SK-N-SH (cell line): ENCODE data around the gene GAPVD1. TPM values are rescaled to one million over a fixed set of nuclear protein-coding genes. Genes with fewer than 3 reads are reported as not detected.

Experiments
- CTCF ChIA-PET: fragments of 300-600, 350-600 bp; formaldehyde crosslinking; extraction: SDS; loops from one replicate; lab custom pipeline; 2021; lab: Yijun Ruan, JAX
- POLR2A ChIA-PET: fragments of 350-600 bp; sonication (Branson Sonifier 250); formaldehyde crosslinking; extraction: SDS; loops from one replicate; lab custom pipeline; 2020; ENCODE audit warnings: antibody characterized with exemption, inconsistent platforms; lab: Yijun Ruan, JAX
- DNase-seq: peaks from one replicate; pipeline ENCODE4 v3.0.0; 2012
- H2AFZ ChIP-seq: fragments of 200-600 bp; sonication (generic); 2 replicates; pipeline ENCODE4 v1.8.1; 2016; ENCODE audit warnings: antibody characterized with exemption, mild to moderate bottlenecking, low read depth
- H3F3A ChIP-seq: fragments of 200-600 bp; sonication (generic); replicated peaks from 2 replicates; pipeline ENCODE3; 2016; ENCODE audit warnings: antibody characterized with exemption, mild to moderate bottlenecking; ENCODE audit not compliant: insufficient read depth
- H3K27ac ChIP-seq, 2 experiments: fragments of 200-500 bp in 1 of 2; fragments of 200-600 bp in 1 of 2; sonication (Bioruptor generic) in 1 of 2; sonication (generic), shearing (Covaris generic) in 1 of 2; 2 replicates each; pipeline versions ENCODE4 v1.5.1 to v1.6.1; 2014 to 2016; ENCODE audit warnings: low read depth in 2 of 2, inconsistent platforms in 1 of 2, low read length in 1 of 2, mild to moderate bottlenecking in 1 of 2, mixed read lengths in 1 of 2
- H3K27me3 ChIP-seq: fragments of 200-600 bp; sonication (generic), shearing (Covaris generic); 2 replicates; pipeline ENCODE4 v1.6.1; 2016; ENCODE audit warnings: mixed run types; ENCODE audit not compliant: insufficient read depth
- H3K36me3 ChIP-seq, 2 experiments: fragments of 200-500 bp in 1 of 2; fragments of 200-600 bp in 1 of 2; sonication (Bioruptor generic) in 1 of 2; sonication (generic) in 1 of 2; replicated peaks in 1 of 2; 2 replicates each; pipeline versions ENCODE3 to v1.5.1; 2014 to 2016; ENCODE audit warnings: low read length in 1 of 2, mild to moderate bottlenecking in 1 of 2; ENCODE audit not compliant: insufficient read depth in 2 of 2, control insufficient read depth in 1 of 2
- H3K4me1 ChIP-seq, 2 experiments: fragments of 200-500 bp in 1 of 2; fragments of 200-600 bp in 1 of 2; sonication (Bioruptor generic) in 1 of 2; sonication (generic), shearing (Covaris generic) in 1 of 2; 2 replicates each; pipeline versions ENCODE4 v1.5.1 to v1.6.1; 2014 to 2016; ENCODE audit warnings: low read depth in 1 of 2, low read length in 1 of 2, mixed run types in 1 of 2; ENCODE audit not compliant: insufficient read depth in 2 of 2, control insufficient read depth in 1 of 2
- H3K4me2 ChIP-seq: fragments of 200-600 bp; sonication (generic), shearing (Covaris generic); 2 replicates; pipeline ENCODE4 v1.6.1; 2017; ENCODE audit warnings: mixed run types
- H3K4me3 ChIP-seq, 2 experiments: fragments of 200-500 bp in 1 of 2; fragments of 200-600 bp in 1 of 2; sonication (Bioruptor generic) in 1 of 2; sonication (generic), shearing (Covaris generic) in 1 of 2; 2 replicates each; pipeline versions ENCODE4 v1.5.1 to v1.8.1; 2014 to 2016; ENCODE audit warnings: low read depth in 2 of 2, inconsistent platforms in 1 of 2, low read length in 1 of 2, mild to moderate bottlenecking in 1 of 2, mixed read lengths in 1 of 2, moderate library complexity in 1 of 2
- H3K79me2 ChIP-seq: fragments of 200-600 bp; sonication (generic); 2 replicates; pipeline ENCODE4 v1.8.1; 2017; ENCODE audit warnings: mild to moderate bottlenecking; ENCODE audit not compliant: insufficient read depth
- H3K9ac ChIP-seq: fragments of 200-600 bp; sonication (generic); 2 replicates; pipeline ENCODE4 v1.6.1; 2017; ENCODE audit warnings: mixed run types
- H3K9me2 ChIP-seq: fragments of 200-600 bp; sonication (generic); 2 replicates; pipeline ENCODE4 v1.6.1; 2017; ENCODE audit warnings: mixed run types
- H3K9me3 ChIP-seq: fragments of 200-600 bp; sonication (generic); 2 replicates; pipeline ENCODE4 v1.6.1; 2017; ENCODE audit warnings: mixed run types, mild to moderate bottlenecking, moderate library complexity
- H4K20me1 ChIP-seq: fragments of 200-600 bp; sonication (generic); 2 replicates; pipeline ENCODE4 v1.6.1; 2017; ENCODE audit warnings: mild to moderate bottlenecking, mixed run types; ENCODE audit not compliant: insufficient read depth
- CHD2 ChIP-seq: fragments of 150-350 bp; IDR thresholded peaks from 2 replicates; pipeline ENCODE4 v1.6.1; 2018; ENCODE audit warnings: low read length; ENCODE audit not compliant: partially characterized antibody
- EP300 ChIP-seq, 2 experiments: IDR thresholded peaks; 2 replicates each; pipeline versions ENCODE4 v1.4.0 to v1.6.1; 2012; ENCODE audit warnings: borderline replicate concordance in 1 of 2, low read depth in 1 of 2, low read length in 1 of 2
- EZH2phosphoT487 ChIP-seq: fragments of 200-600 bp; sonication (generic); IDR thresholded peaks from 2 replicates; pipeline ENCODE4 v1.6.1; 2017; ENCODE audit warnings: low read depth, mixed run types, mild to moderate bottlenecking, antibody characterized with exemption, moderate library complexity, borderline replicate concordance
- FOSL2 ChIP-seq: IDR thresholded peaks from 2 replicates; pipeline ENCODE4 v1.4.0; 2012; ENCODE audit warnings: low read depth, mild to moderate bottlenecking, moderate library complexity, borderline replicate concordance
- FOXJ3 ChIP-seq: sonication (generic); formaldehyde crosslinking; IDR thresholded peaks from 2 replicates; pipeline ENCODE4 v1.5.1; 2020; ENCODE audit warnings: mild to moderate bottlenecking, missing genetic modification reagents
- FOXM1 ChIP-seq: IDR thresholded peaks from 2 replicates; pipeline ENCODE4 v1.4.0; 2012; ENCODE audit warnings: low read depth, mild to moderate bottlenecking
- GABPA ChIP-seq: IDR thresholded peaks from 2 replicates; pipeline ENCODE4 v1.4.0; 2012; ENCODE audit warnings: low read depth, mild to moderate bottlenecking
- GATA2 ChIP-seq: sonication (generic); formaldehyde crosslinking; IDR thresholded peaks from 2 replicates; pipeline ENCODE4 v1.5.0; 2020; ENCODE audit warnings: mild to moderate bottlenecking, missing genetic modification reagents
- NRF1 ChIP-seq: IDR thresholded peaks from 2 replicates; pipeline ENCODE4 v1.6.1; 2012; ENCODE audit warnings: low read depth, mild to moderate bottlenecking, low read length
- RCOR1 ChIP-seq: fragments of 150-350 bp; IDR thresholded peaks from 2 replicates; pipeline ENCODE4 v1.6.1; 2017; ENCODE audit warnings: antibody characterized with exemption, low read length
- RFX5 ChIP-seq: IDR thresholded peaks from 2 replicates; pipeline ENCODE4 v1.6.1; 2012; ENCODE audit warnings: mild to moderate bottlenecking, improper control_type of control experiment, low read length
- RXRA ChIP-seq: IDR thresholded peaks from 2 replicates; pipeline ENCODE4 v1.4.0; 2012; ENCODE audit warnings: low read depth, mild to moderate bottlenecking, borderline replicate concordance
- whole genome bisulfite sequencing: methylation state at CpG from one replicate; pipeline ENCODE4 v1.1.6; 2017; ENCODE audit warnings: low lambda C conversion rate; 5-methylcytosine and 5-hydroxymethylcytosine counted together
- polyA plus RNA-seq, 3 experiments: library from polyadenylated mRNA; depleted of rRNA; stranded (reverse); fragments of >200 nt; gene quantifications; 2 replicates each; pipeline ENCODE4 v1.2.3, GENCODE V29; 2012
- TF ChIP-seq, protein P1 (sequence below): IDR thresholded peaks from 2 replicates; pipeline ENCODE4 v1.4.0; 2012; ENCODE audit warnings: low read depth, borderline replicate concordance
- TF ChIP-seq, protein P2 (sequence below): fragments of 200-600 bp; sonication (generic); IDR thresholded peaks from 2 replicates; pipeline ENCODE4 v1.6.1; 2017; ENCODE audit warnings: antibody characterized with exemption, mild to moderate bottlenecking, moderate library complexity
- TF ChIP-seq, protein P3 (sequence below): IDR thresholded peaks from 2 replicates; pipeline ENCODE4 v1.4.0; 2012; ENCODE audit warnings: low read depth, borderline replicate concordance

GAPVD1 gene
- polyA plus RNA-seq, 1 of the 3 experiments (the other 2 are of a cell fraction) = 10.5 TPM

DNA sequence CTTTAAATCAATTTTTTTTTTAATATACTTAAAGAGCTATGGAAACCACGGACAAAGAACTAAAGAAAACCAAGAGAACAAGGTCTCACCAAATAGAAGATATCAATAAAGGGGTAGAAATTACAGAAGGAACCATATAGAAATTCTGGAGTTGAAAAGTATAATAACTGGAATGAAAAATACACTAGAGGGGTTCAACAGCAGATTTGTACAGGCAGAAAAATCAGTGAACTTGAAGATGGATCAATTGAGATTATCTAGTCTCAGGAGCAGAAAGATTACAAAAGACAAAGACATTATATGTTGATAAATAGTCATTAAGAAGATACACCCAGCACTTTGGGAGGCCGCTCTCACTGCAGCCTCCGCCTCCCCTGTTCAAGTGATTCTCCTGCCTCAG lies 56.1 kb downstream of the GAPVD1 start (continued):
- TF ChIP-seq EP300 (IDR thresholded peaks at IDR 0.05; ENCODE audit: borderline replicate concordance in 1 of 2, low read depth in 1 of 2, low read length in 1 of 2) (no peak), GABPA (no peak), FOSL2 (no peak), RCOR1 (no peak), EZH2phosphoT487 (no peak), GATA2 (no peak)
- TF ChIP-seq, protein P1, sequence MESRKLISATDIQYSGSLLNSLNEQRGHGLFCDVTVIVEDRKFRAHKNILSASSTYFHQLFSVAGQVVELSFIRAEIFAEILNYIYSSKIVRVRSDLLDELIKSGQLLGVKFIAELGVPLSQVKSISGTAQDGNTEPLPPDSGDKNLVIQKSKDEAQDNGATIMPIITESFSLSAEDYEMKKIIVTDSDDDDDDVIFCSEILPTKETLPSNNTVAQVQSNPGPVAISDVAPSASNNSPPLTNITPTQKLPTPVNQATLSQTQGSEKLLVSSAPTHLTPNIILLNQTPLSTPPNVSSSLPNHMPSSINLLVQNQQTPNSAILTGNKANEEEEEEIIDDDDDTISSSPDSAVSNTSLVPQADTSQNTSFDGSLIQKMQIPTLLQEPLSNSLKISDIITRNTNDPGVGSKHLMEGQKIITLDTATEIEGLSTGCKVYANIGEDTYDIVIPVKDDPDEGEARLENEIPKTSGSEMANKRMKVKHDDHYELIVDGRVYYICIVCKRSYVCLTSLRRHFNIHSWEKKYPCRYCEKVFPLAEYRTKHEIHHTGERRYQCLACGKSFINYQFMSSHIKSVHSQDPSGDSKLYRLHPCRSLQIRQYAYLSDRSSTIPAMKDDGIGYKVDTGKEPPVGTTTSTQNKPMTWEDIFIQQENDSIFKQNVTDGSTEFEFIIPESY = no peak

DNA sequence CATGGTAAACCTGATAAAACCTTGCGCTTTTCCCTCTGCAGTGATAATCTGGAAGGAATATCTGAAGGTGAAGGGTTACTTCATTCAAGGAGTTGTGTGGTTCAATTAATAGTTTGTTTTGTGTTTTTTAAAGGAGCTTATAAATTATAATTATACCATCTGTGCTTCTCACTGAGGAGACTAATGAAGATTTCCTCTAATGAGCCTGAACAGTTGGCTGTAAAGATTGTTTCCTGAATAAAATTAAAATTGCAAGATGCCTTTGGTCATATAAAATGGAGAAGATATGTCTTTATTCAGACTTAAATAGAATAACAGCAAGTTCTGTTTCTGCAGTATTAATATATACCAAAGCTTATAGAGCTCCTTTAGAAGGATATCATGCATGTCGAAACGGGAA lies 59.9 kb downstream of the GAPVD1 start:
- Histone ChIP-seq H3K9ac (no peak overlapping the region), H3K27me3 (no peaks in the 10 kb centered on the region), H3K79me2 (peaks cover 3% of the 10 kb centered on the region), H4K20me1 (no peaks in the 10 kb centered on the region), H3K9me3 (no peaks in the 10 kb centered on the region; the same call in 1 of the 2 replicates), H3K36me3 (peaks cover 15 to 42% of the 10 kb centered on the region in 2 experiments), H3F3A (no peaks in the 10 kb centered on the region), H3K4me2 (no peak overlapping the region), H3K9me2 (no peaks in the 10 kb centered on the region), H3K27ac (no peak overlapping the region), H2AFZ (no peak overlapping the region), H3K4me3 (no peak overlapping the region), H3K4me1 (no peaks in the 10 kb centered on the region)
- no peak for DNase-seq
- ChIA-PET CTCF (interaction anchor here (1.0 kb wide), 1 partner anchor 1170 kb away, joined by 3 read pairs; no protein-coding TSS in a partner anchor), POLR2A (no interaction called here)
- no peak for TF ChIP-seq FOXJ3 (CRISPR knock-in tag)
- TF ChIP-seq RCOR1 = no peak
- no peak for TF ChIP-seq FOXM1
- TF ChIP-seq CHD2 = no peak
- no peak for TF ChIP-seq RXRA
- TF ChIP-seq FOSL2 = no peak
- TF ChIP-seq, protein P2, sequence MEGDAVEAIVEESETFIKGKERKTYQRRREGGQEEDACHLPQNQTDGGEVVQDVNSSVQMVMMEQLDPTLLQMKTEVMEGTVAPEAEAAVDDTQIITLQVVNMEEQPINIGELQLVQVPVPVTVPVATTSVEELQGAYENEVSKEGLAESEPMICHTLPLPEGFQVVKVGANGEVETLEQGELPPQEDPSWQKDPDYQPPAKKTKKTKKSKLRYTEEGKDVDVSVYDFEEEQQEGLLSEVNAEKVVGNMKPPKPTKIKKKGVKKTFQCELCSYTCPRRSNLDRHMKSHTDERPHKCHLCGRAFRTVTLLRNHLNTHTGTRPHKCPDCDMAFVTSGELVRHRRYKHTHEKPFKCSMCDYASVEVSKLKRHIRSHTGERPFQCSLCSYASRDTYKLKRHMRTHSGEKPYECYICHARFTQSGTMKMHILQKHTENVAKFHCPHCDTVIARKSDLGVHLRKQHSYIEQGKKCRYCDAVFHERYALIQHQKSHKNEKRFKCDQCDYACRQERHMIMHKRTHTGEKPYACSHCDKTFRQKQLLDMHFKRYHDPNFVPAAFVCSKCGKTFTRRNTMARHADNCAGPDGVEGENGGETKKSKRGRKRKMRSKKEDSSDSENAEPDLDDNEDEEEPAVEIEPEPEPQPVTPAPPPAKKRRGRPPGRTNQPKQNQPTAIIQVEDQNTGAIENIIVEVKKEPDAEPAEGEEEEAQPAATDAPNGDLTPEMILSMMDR = no peak
- TF ChIP-seq, protein P3, sequence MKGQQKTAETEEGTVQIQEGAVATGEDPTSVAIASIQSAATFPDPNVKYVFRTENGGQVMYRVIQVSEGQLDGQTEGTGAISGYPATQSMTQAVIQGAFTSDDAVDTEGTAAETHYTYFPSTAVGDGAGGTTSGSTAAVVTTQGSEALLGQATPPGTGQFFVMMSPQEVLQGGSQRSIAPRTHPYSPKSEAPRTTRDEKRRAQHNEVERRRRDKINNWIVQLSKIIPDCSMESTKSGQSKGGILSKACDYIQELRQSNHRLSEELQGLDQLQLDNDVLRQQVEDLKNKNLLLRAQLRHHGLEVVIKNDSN = no peak
- TF ChIP-seq RFX5 = no peak
- TF ChIP-seq NRF1 = no peak
- WGBS = 84% methylated on average over 3 of the region's 3 CpGs
